Measurements from ENCODE around the gene PTEN.

Gene PTEN

DNA sequence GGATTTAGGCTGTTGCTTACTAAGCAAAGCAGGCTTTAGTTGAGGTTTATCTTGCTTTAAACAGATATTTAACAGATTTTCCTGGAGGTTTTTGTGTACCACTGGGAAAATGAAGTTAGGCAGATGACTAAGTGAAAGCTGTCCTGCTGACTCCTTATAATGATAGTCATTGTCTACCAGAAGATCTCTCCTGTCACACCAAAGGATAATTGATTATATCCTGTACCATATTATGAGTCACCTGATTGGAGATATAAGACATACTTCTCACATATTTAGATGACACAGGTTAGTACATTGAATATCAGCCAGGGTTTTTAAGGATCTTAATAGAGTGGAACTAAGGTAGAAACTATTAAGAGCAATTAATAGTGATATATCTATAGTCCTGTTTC is 68.4 kb downstream of the PTEN start:
- Histone ChIP-seq H3K79me1 (ENCODE audit: low read length) (no peaks in the 10 kb centered on the region), H4K8ac (ENCODE audit: low read depth, low read length) (no peak overlapping the region), H2AK5ac (ENCODE audit: low read length) (no peak overlapping the region), H3K14ac (ENCODE audit: low read length) (no peak overlapping the region), H3K4me2 (ENCODE audit: low read length) (no peak overlapping the region), H4K91ac (ENCODE audit: low read depth, low read length) (no peak overlapping the region), H3K4me1 (ENCODE audit: control insufficient read depth in 1 of 2, insufficient read depth in 2 of 2, low read length in 2 of 2) (no peaks in the 10 kb centered on the region), H2BK120ac (ENCODE audit: insufficient read depth, low read length, poor library complexity) (no peak overlapping the region), H3K9me3 (ENCODE audit: insufficient read depth, low read depth, low read length) (no peaks in the 10 kb centered on the region), H3K4me3 (ENCODE audit: low read depth, low read length) (no peak overlapping the region), H3K27ac (ENCODE audit: low read depth, low read length) (no peak overlapping the region), H3K18ac (ENCODE audit: low read length) (no peak overlapping the region), H3K27me3 (ENCODE audit: insufficient read depth, low read length) (no peaks in the 10 kb centered on the region), H3K4ac (ENCODE audit: low read depth, low read length) (no peak overlapping the region), H2BK12ac (ENCODE audit: low read length) (no peak overlapping the region), H3K9ac (ENCODE audit: low read length) (no peak overlapping the region), H3K23ac (ENCODE audit: low read length) (no peak overlapping the region), H3K79me2 (ENCODE audit: control insufficient read depth, insufficient read depth, low read length, poor library complexity) (no peaks in the 10 kb centered on the region), H2AFZ (ENCODE audit: insufficient read depth, low read length, poor library complexity) (no peak overlapping the region), H4K12ac (ENCODE audit: low read depth, low read length) (no peak overlapping the region), H2BK5ac (ENCODE audit: low read depth, low read length, poor library complexity) (no peak overlapping the region), H3K36me3 (ENCODE audit: control insufficient read depth in 1 of 2, insufficient read depth in 2 of 2, low read length in 2 of 2) (no peaks in the 10 kb centered on the region)
- peak in 1 of 2 donors; percentile 38 for DNase-seq

DNA sequence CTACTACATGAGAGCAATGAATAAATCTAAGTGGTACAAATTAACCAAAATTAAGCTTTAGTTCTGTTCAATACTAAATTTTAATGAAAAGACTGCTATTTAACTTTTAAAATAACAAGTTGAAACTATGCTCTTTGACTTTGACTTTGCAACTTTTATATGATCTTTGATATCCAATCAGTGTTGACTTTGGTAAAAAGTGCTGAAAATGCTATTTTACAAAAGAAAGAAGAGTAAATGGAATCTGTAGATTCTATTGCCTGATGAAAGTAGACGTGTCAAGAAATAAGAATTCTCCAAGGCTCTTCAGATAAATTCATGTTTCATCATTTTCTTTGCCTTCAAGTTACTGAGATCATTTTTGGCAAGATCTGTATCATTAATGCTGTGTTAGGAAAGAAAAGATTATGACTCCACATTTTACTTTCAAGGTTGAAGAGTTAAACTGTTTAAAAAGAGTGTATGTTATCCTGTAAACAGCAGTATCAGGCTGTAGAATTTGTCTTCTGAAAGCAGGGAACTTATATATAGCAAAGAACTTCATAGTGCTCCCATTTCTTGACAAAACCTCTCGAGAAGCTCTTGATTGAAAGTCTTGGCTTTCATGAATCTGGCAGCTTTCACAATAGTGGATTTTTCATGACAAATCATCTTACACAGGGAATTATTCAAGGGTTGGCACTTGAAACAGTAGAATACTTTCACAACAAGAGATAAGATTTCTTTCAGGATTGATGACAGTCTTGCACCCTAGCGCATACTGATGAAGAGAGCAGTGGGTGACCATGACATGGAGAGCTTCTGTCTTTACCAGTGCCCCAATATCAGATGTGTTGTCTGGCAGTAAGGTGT is 72.1 kb downstream of the PTEN start:
- Histone ChIP-seq H3K18ac (ENCODE audit: low read length) (no peak overlapping the region), H3K4me1 (ENCODE audit: control insufficient read depth in 1 of 2, insufficient read depth in 2 of 2, low read length in 2 of 2) (peaks cover 0 to 2% of the 10 kb centered on the region in 2 experiments), H3K4me3 (ENCODE audit: low read depth, low read length) (no peak overlapping the region), H3K4ac (ENCODE audit: low read depth, low read length) (no peak overlapping the region), H2BK12ac (ENCODE audit: low read length) (no peak overlapping the region), H3K79me2 (ENCODE audit: control insufficient read depth, insufficient read depth, low read length, poor library complexity) (no peaks in the 10 kb centered on the region), H4K91ac (ENCODE audit: low read depth, low read length) (no peak overlapping the region), H3K27me3 (ENCODE audit: insufficient read depth, low read length) (no peaks in the 10 kb centered on the region), H4K12ac (ENCODE audit: low read depth, low read length) (no peak overlapping the region), H3K4me2 (ENCODE audit: low read length) (no peak overlapping the region), H2AFZ (ENCODE audit: insufficient read depth, low read length, poor library complexity) (no peak overlapping the region), H2BK120ac (ENCODE audit: insufficient read depth, low read length, poor library complexity) (no peak overlapping the region), H2BK5ac (ENCODE audit: low read depth, low read length, poor library complexity) (no peak overlapping the region), H3K23ac (ENCODE audit: low read length) (no peak overlapping the region), H3K14ac (ENCODE audit: low read length) (no peak overlapping the region), H3K9me3 (ENCODE audit: insufficient read depth, low read depth, low read length) (no peaks in the 10 kb centered on the region), H3K27ac (ENCODE audit: low read depth, low read length) (no peak overlapping the region), H4K8ac (ENCODE audit: low read depth, low read length) (no peak overlapping the region), H2AK5ac (ENCODE audit: low read length) (no peak overlapping the region), H3K36me3 (ENCODE audit: control insufficient read depth in 1 of 2, insufficient read depth in 2 of 2, low read length in 2 of 2) (peaks cover 2 to 5% of the 10 kb centered on the region in 2 experiments), H3K9ac (ENCODE audit: low read length) (no peak overlapping the region), H3K79me1 (ENCODE audit: low read length) (no peaks in the 10 kb centered on the region)
- DNase-seq: peak in 1 of 2 donors; percentile 12
- no CpG with 5 or more reads among the region's 3 CpGs for WGBS (ENCODE audit: extremely low coverage, insufficient coverage, insufficient read length)

DNA sequence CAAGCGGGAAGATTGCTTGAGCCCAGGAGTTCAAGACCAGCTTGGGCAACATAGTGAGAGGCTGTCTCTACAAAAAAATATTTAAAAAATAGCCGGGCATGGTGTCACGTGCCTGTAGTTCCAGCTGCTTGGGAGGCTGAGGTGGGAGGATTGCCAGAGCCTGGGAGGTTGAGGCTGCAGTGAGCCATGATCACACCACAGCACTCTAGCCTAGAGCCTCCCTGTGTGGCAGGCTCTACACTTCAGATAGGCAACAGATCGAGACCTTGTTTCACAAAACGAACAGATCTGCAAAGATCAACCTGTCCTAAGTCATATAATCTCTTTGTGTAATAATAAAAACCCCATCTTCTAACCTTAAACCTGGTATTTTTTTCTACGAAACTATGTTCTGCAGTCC is 76.8 kb downstream of the PTEN start:
- no peak overlapping the region for H2AK5ac ChIP-seq (ENCODE audit: low read length)
- no peak overlapping the region for H3K4me3 ChIP-seq (ENCODE audit: low read depth, low read length)
- H3K79me2 ChIP-seq (ENCODE audit: control insufficient read depth, insufficient read depth, low read length, poor library complexity): no peaks in the 10 kb centered on the region
- peaks cover 2 to 5% of the 10 kb centered on the region in 2 experiments for H3K36me3 ChIP-seq (ENCODE audit: control insufficient read depth in 1 of 2, insufficient read depth in 2 of 2, low read length in 2 of 2)
- no peak overlapping the region for H3K4ac ChIP-seq (ENCODE audit: low read depth, low read length)
- no peak overlapping the region for H3K14ac ChIP-seq (ENCODE audit: low read length)
- H3K9me3 ChIP-seq (ENCODE audit: insufficient read depth, low read depth, low read length): no peaks in the 10 kb centered on the region
- no peaks in the 10 kb centered on the region for H3K79me1 ChIP-seq (ENCODE audit: low read length)
- H4K8ac ChIP-seq (ENCODE audit: low read depth, low read length): no peak overlapping the region
- H3K4me1 ChIP-seq (ENCODE audit: control insufficient read depth in 1 of 2, insufficient read depth in 2 of 2, low read length in 2 of 2): peaks cover 0 to 2% of the 10 kb centered on the region in 2 experiments
- WGBS (ENCODE audit: extremely low coverage, insufficient coverage, insufficient read length): no CpG with 5 or more reads among the region's 6 CpGs
- no peak overlapping the region for H3K9ac ChIP-seq (ENCODE audit: low read length)
- no peak for DNase-seq
- no peaks in the 10 kb centered on the region for H3K27me3 ChIP-seq (ENCODE audit: insufficient read depth, low read length)
- no peak overlapping the region for H3K23ac ChIP-seq (ENCODE audit: low read length)
- H3K27ac ChIP-seq (ENCODE audit: low read depth, low read length): no peak overlapping the region
- H2BK12ac ChIP-seq (ENCODE audit: low read length): no peak overlapping the region
- no peak overlapping the region for H4K12ac ChIP-seq (ENCODE audit: low read depth, low read length)
- no peak overlapping the region for H2BK5ac ChIP-seq (ENCODE audit: low read depth, low read length, poor library complexity)
- H2AFZ ChIP-seq (ENCODE audit: insufficient read depth, low read length, poor library complexity): no peak overlapping the region
- no peak overlapping the region for H4K91ac ChIP-seq (ENCODE audit: low read depth, low read length)
- no peak overlapping the region for H3K18ac ChIP-seq (ENCODE audit: low read length)
- H3K4me2 ChIP-seq (ENCODE audit: low read length): no peak overlapping the region
- H2BK120ac ChIP-seq (ENCODE audit: insufficient read depth, low read length, poor library complexity): no peak overlapping the region

DNA sequence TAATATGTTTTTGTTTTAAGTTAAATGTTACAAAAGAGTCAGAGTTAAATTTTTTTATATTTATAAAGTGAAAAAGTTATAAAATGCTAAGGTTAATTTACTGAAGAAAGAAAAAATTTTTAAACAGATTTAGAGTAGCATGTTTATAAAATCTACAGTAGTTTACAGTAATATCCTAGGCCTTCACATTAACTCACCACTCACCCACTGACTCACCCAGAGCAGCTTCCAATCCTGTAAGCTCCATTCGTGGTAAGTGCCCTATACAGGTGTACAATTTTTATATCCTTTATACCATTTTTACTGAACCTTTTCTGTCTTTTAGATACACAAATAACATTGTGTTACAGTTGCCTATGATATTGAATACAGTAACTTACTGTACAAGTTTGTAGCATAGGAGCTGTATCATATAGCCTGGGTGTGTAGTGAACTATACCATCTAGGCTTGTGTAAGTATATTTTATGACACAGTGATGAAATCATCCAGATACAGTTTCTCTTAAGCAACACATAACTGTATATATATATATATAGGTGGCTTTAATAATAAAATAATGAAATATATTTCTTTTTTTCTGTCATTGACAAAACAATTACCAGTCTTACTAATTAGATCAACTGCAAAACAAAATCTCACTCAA is 79.6 kb downstream of the PTEN start:
- Histone ChIP-seq H3K27me3 (ENCODE audit: insufficient read depth, low read length) (no peaks in the 10 kb centered on the region), H3K18ac (ENCODE audit: low read length) (no peak overlapping the region), H3K9ac (ENCODE audit: low read length) (no peak overlapping the region), H3K4me2 (ENCODE audit: low read length) (no peak overlapping the region), H3K14ac (ENCODE audit: low read length) (no peak overlapping the region), H2BK5ac (ENCODE audit: low read depth, low read length, poor library complexity) (no peak overlapping the region), H3K23ac (ENCODE audit: low read length) (no peak overlapping the region), H2AK5ac (ENCODE audit: low read length) (no peak overlapping the region), H3K4me1 (ENCODE audit: control insufficient read depth in 1 of 2, insufficient read depth in 2 of 2, low read length in 2 of 2) (peaks cover 0 to 2% of the 10 kb centered on the region in 2 experiments), H2BK12ac (ENCODE audit: low read length) (no peak overlapping the region), H3K36me3 (ENCODE audit: control insufficient read depth in 1 of 2, insufficient read depth in 2 of 2, low read length in 2 of 2) (peaks cover 2 to 8% of the 10 kb centered on the region in 2 experiments), H3K79me1 (ENCODE audit: low read length) (no peaks in the 10 kb centered on the region), H2AFZ (ENCODE audit: insufficient read depth, low read length, poor library complexity) (no peak overlapping the region), H3K79me2 (ENCODE audit: control insufficient read depth, insufficient read depth, low read length, poor library complexity) (no peaks in the 10 kb centered on the region), H3K27ac (ENCODE audit: low read depth, low read length) (no peak overlapping the region), H4K8ac (ENCODE audit: low read depth, low read length) (no peak overlapping the region), H4K12ac (ENCODE audit: low read depth, low read length) (no peak overlapping the region), H2BK120ac (ENCODE audit: insufficient read depth, low read length, poor library complexity) (no peak overlapping the region), H3K4ac (ENCODE audit: low read depth, low read length) (no peak overlapping the region), H4K91ac (ENCODE audit: low read depth, low read length) (no peak overlapping the region), H3K4me3 (ENCODE audit: low read depth, low read length) (no peak overlapping the region), H3K9me3 (ENCODE audit: insufficient read depth, low read depth, low read length) (no peaks in the 10 kb centered on the region)
- WGBS (ENCODE audit: extremely low coverage, insufficient coverage, insufficient read length): no CpG with 5 or more reads among the region's 1 CpG
- no peak for DNase-seq

Measured in trophoblast cell (in vitro differentiated cells and primary cell).